ENCODE measurements around the gene PUS1.
A peak's percentile ranks its signal among the peaks of the same experiment; 100 is the strongest.

The PUS1 gene

GRCh38 chr12:131929581-131930456, 743 bp downstream of the PUS1 start (continued):
- TF ChIP-seq HIC1 (tag by site-specific recombination; IDR thresholded peaks at IDR 0.05) (no peak), ZNF555 (tag by site-specific recombination; conservative IDR thresholded peaks at IDR 0.05) (no peak), ZNF548 (tag by site-specific recombination; IDR thresholded peaks at IDR 0.05) (no peak), ZBTB44 (tag by site-specific recombination; IDR thresholded peaks at IDR 0.05) (no peak), ZNF155 (tag by site-specific recombination; IDR thresholded peaks at IDR 0.05) (no peak), GLI4 (tag by site-specific recombination; IDR thresholded peaks at IDR 0.05) (no peak), ZNF558 (tag by site-specific recombination; IDR thresholded peaks at IDR 0.05) (no peak), KLF17 (tag by site-specific recombination; IDR thresholded peaks at IDR 0.05) (peak; percentile 29; the same call in 1 of the 2 replicates), ZBTB26 (tag by site-specific recombination; optimal IDR thresholded peaks at IDR 0.05) (peak; percentile 55), ZNF501 (tag by site-specific recombination; IDR thresholded peaks at IDR 0.05) (peak; percentile 33; the same call in 1 of the 2 replicates), ZNF133 (tag by site-specific recombination; IDR thresholded peaks at IDR 0.05) (no peak), ZNF274 (IDR thresholded peaks at IDR 0.05; ENCODE audit: low read length) (no peak), ZNF274 (tag by site-specific recombination; IDR thresholded peaks at IDR 0.05; ENCODE audit: borderline replicate concordance) (no peak), KLF8 (tag by site-specific recombination; IDR thresholded peaks at IDR 0.05) (peak; percentile 49; the same call in 1 of the 2 replicates), PATZ1 (tag by site-specific recombination; IDR thresholded peaks at IDR 0.05) (no peak), ZBTB20 (tag by site-specific recombination; IDR thresholded peaks at IDR 0.05) (peak; percentile 83), TSHZ1 (tag by site-specific recombination; IDR thresholded peaks at IDR 0.05; ENCODE audit: borderline replicate concordance) (no peak)

Data from HEK293 (cell line).